BE2C (cell line): Measurements from ENCODE around the gene MED26.

Experiments used
- DNase-seq: peaks from one replicate; pipeline ENCODE4 v3.0.0-alpha.2; 2020
- H3K27me3 ChIP-seq: fragments of 250-450 bp; sonication (Bioruptor Pico); 2 replicates; pipeline ENCODE4 v1.5.1; 2020; ENCODE audit warnings: mild to moderate bottlenecking
- H3K36me3 ChIP-seq: fragments of 250-450 bp; sonication (Bioruptor Pico); 2 replicates; pipeline ENCODE4 v1.5.1; 2020; ENCODE audit warnings: mild to moderate bottlenecking
- H3K4me1 ChIP-seq: fragments of 250-450 bp; sonication (Bioruptor Pico); 2 replicates; pipeline ENCODE4 v1.5.1; 2020
- H3K4me3 ChIP-seq: 2 replicates; pipeline ENCODE4 v1.5.1; 2011; ENCODE audit warnings: low read depth, low read length
- H3K9me3 ChIP-seq: fragments of 250-450 bp; sonication (Bioruptor Pico); 2 replicates; pipeline ENCODE4 v1.5.1; 2020
- TF ChIP-seq, protein P1 (sequence below): IDR thresholded peaks from 2 replicates; pipeline ENCODE4 v1.5.1; 2012; ENCODE audit warnings: mild to moderate bottlenecking, low read depth, low read length

Gene MED26

DNA sequence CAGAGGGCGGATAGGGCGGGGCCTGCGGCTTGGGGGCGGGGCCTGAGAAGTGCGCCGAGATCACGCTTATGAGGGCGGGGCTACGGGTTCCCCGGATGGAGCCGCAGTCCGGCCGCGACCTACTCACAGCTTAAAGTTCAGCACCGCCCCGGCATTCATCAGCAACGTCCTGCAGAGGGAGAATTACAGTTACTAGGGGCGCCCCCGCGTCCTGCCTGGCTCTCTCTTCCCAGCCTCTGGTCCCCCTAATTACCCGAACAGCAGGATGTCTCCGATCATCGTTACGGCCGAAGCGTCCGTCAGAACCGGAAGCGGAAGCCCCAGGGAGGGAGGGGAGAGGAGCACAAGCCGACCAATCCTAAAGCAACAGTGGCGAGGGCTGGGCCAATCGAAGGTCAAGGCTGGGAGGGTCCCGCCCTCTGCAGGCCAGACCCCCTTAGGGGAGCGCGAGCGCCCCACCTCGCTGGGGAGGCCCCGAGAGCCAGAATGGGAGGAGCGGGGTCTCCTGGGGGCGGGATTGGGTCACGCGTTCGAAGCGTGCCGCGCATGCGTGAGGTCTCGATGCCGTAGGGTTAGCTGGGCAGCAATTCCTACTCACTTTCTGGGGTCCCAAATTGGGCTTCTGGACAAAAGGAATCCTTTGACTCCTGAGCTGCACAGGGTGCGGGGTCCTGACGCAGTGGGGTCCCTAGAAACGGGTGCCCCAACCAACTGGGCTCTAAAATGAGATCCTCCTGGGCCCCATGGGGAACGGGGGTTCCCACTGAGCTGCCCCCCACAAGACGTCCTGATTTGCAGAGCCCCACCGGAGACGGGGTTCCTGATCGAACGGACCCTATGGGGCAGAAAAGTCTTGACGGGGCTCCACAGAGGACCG, 32.1 kb upstream of the MED26 start, which contains the start of gene SMIM7:
TSS of gene SMIM7 (minus strand) at position 313 of the 877 bp plus-strand sequence. CDS start at position 279, 34 bp downstream.
- Histone ChIP-seq H3K4me3 (peak within 1 kb of the TSS; percentile 87), H3K27me3 (no peaks in the 10 kb centered on the region), H3K9me3 (no peaks in the 10 kb centered on the region), H3K4me1 (no peaks in the 10 kb centered on the region), H3K36me3 (peaks cover 33% of the 10 kb centered on the region)
- peak; percentile 99 for DNase-seq
- TF ChIP-seq, protein P1, sequence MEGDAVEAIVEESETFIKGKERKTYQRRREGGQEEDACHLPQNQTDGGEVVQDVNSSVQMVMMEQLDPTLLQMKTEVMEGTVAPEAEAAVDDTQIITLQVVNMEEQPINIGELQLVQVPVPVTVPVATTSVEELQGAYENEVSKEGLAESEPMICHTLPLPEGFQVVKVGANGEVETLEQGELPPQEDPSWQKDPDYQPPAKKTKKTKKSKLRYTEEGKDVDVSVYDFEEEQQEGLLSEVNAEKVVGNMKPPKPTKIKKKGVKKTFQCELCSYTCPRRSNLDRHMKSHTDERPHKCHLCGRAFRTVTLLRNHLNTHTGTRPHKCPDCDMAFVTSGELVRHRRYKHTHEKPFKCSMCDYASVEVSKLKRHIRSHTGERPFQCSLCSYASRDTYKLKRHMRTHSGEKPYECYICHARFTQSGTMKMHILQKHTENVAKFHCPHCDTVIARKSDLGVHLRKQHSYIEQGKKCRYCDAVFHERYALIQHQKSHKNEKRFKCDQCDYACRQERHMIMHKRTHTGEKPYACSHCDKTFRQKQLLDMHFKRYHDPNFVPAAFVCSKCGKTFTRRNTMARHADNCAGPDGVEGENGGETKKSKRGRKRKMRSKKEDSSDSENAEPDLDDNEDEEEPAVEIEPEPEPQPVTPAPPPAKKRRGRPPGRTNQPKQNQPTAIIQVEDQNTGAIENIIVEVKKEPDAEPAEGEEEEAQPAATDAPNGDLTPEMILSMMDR: no peak

DNA sequence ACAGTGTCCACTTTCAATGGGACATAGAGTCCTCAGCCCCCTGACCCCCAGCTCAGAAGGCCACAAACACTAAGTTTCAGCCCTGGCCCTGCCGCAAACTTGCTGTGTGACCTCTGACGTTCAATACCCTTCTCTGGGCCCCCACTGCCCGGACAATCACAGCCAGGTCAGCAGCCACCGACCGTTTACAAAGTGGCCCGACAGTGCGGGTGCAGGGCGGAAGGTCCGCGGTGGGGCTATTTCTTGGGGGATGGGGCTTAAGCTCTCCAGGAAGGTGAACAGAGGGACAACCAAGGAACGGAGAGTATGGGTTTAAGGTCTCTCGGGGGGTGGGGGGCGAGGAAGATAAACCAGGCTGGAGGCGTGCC, 31.4 kb upstream of the MED26 start:
- Histone ChIP-seq H3K27me3 (no peaks in the 10 kb centered on the region), H3K9me3 (no peaks in the 10 kb centered on the region), H3K4me1 (no peaks in the 10 kb centered on the region), H3K4me3 (peak overlapping the region; percentile 87), H3K36me3 (peaks cover 39% of the 10 kb centered on the region)
- TF ChIP-seq, protein P1: no peak
- no peak for DNase-seq

DNA sequence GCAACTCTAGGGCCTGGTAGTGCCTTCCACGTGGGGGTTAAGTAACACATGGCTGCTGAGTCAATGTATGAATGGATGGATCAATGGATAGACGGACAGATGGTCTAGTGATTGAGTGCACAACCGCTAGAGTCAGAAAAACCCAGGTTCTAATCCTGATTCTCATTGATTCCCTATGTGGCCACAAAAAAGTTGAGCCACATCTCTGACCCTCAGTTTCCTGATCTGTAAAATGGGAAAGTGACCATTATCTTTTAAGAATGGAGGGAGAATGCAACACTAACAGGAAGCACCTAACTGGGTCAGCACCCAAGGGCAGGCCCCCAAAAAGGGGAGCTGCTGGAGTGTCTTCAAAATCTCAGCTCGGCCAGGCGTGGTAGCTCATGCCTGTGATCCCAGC, 29.4 kb upstream of the MED26 start:
- H3K4me1 ChIP-seq: no peaks in the 10 kb centered on the region
- no peaks in the 10 kb centered on the region for H3K27me3 ChIP-seq
- H3K36me3 ChIP-seq: peaks cover 60% of the 10 kb centered on the region
- H3K9me3 ChIP-seq: no peaks in the 10 kb centered on the region
- DNase-seq: no peak
- TF ChIP-seq, protein P1: no peak
- H3K4me3 ChIP-seq: no peak overlapping the region

DNA sequence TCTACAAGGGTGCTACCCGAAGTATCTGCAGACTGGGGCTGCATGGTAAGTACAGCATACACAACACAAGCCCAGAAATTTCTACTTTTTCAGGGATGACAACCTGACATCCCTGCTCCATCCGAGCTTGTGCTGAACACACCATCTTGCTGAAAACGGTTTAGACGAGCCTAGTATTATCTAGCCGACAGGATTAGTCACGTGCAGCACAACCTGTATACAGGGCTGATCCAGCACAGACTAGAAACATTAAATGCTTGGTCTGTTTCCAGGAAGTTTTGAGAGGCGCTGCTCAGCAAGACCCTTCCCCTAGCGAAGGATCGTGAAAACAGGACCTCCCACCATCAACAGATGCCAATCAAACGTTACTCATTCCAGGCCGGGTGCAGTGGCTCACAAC, 27.7 kb upstream of the MED26 start:
- Histone ChIP-seq H3K36me3 (peaks cover 73% of the 10 kb centered on the region), H3K4me3 (no peak overlapping the region), H3K9me3 (no peaks in the 10 kb centered on the region), H3K27me3 (no peaks in the 10 kb centered on the region), H3K4me1 (no peaks in the 10 kb centered on the region)
- DNase-seq: no peak
- TF ChIP-seq, protein P1: no peak

DNA sequence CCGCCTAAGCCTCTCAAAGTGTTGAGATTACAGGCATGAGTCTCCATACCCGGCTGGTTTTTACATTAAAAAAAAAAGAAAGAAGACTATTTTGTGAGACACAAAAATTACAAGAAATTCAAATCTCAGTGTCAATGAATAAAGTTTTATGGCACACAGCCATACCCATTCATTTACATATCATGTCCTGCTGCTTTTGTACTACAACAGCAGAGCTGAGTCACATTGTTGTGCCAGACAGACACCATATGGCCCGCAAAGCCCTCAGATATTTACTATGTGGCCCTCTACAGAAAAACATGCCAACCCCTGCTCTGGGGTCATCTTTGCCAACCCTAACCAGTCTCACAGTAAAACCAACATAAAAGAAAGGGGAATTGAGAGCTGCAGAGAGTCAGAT, 26.6 kb upstream of the MED26 start:
- H3K36me3 ChIP-seq: peaks cover 78% of the 10 kb centered on the region

More for the DNA sequence above, 26.6 kb upstream of the MED26 start:
- H3K4me1 ChIP-seq: no peaks in the 10 kb centered on the region
- H3K4me3 ChIP-seq: no peak overlapping the region
- DNase-seq: no peak
- TF ChIP-seq, protein P1: no peak
- H3K27me3 ChIP-seq: no peaks in the 10 kb centered on the region
- H3K9me3 ChIP-seq: no peaks in the 10 kb centered on the region
